EH (cell line): ENCODE results near the gene TMLHE.
"Not testable (repeated sequence)": the region's sequence is repeated elsewhere in the genome, so short reads cannot be mapped to it uniquely, and the experiment has no call there.

Experiments used
- DNase-seq: peaks from one replicate; pipeline ENCODE4 v3.0.0-alpha.2; 2015; ENCODE audit warnings: low read depth

The TMLHE gene

GRCh38 chrX:155495134-155495533, 117.6 kb downstream of the TMLHE start:
- DNase-seq = not testable (repeated sequence)

GRCh38 chrX:155491421-155491820, 121.3 kb downstream of the TMLHE start:
- not testable (repeated sequence) for DNase-seq

GRCh38 chrX:155477136-155477535, 135.6 kb downstream of the TMLHE start:
- DNase-seq = not testable (repeated sequence)

GRCh38 chrX:155466269-155466938, 146.3 kb downstream of the TMLHE start:
- not testable (repeated sequence) for DNase-seq

GRCh38 chrX:155460501-155460900, 152.3 kb downstream of the TMLHE start:
- DNase-seq = not testable (repeated sequence)

GRCh38 chrX:155458471-155458870, 154.3 kb downstream of the TMLHE start, which contains the start of gene F8A3:
TSS of gene F8A3 (minus strand) at chrX:155458620. CDS start at chrX:155458600, 20 bp downstream.
- not testable (repeated sequence) for DNase-seq

- not testable (repeated sequence) for DNase-seq
Observed at GRCh38 chrX:155457761-155458447, 154.8 kb downstream of the TMLHE start.

GRCh38 chrX:155441097-155441496, 171.7 kb downstream of the TMLHE start:
- DNase-seq = no peak
